ENCODE results near the gene COMMD6.
"Not testable (repeated sequence)": the region's sequence is repeated elsewhere in the genome, so short reads cannot be mapped to it uniquely, and the experiment has no call there.

Gene COMMD6

GRCh38 chr13:75537401-75538365, at the start of gene COMMD6:
Gene COMMD6, minus strand, starts transcription at chr13:75537841. Its CDS starts 36 bp downstream, at chr13:75537805.
- DNase-seq (ENCODE audit: low read depth in 2 of 2), result peak; percentile 45 to 54

DNA sequence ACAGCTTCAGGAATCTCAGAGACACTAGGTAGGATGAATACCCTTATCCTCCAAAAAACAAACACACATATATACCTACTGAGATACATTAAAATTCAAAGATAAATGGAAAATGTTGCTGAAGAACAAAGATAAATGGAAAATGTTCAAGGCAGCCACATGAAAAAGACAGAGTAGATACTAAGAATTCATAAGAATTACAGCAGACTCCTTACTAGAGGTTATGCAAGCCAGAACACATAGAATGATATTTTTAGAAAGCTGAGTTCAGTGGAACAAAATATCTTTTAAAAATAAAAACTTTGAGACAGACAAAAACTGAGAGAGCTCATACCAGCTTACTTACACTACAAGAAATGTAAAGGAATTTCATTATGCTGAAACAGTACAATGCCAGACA, 47.5 kb upstream of the COMMD6 start:
- DNase-seq (ENCODE audit: low read depth in 2 of 2), result no peak

DNA sequence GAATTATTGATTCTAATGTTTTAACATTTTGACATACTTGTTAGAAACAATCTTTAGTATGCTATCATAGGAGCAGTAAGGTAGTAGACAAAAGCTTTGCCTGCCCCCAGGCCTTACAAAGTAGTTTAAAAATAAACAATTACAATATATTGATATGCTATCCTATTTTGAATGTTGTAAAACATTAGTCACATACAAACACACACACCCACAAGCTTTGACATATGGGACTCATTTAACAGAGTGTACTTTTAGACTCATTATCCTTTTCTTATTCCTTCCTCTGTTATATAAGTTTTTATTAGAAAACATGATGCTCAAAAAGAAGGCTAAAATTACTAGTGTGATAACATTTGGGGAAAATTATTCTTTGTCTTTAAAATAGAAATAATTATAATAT, 45.5 kb upstream of the COMMD6 start:
- DNase-seq (ENCODE audit: low read depth in 2 of 2), result no peak

DNA sequence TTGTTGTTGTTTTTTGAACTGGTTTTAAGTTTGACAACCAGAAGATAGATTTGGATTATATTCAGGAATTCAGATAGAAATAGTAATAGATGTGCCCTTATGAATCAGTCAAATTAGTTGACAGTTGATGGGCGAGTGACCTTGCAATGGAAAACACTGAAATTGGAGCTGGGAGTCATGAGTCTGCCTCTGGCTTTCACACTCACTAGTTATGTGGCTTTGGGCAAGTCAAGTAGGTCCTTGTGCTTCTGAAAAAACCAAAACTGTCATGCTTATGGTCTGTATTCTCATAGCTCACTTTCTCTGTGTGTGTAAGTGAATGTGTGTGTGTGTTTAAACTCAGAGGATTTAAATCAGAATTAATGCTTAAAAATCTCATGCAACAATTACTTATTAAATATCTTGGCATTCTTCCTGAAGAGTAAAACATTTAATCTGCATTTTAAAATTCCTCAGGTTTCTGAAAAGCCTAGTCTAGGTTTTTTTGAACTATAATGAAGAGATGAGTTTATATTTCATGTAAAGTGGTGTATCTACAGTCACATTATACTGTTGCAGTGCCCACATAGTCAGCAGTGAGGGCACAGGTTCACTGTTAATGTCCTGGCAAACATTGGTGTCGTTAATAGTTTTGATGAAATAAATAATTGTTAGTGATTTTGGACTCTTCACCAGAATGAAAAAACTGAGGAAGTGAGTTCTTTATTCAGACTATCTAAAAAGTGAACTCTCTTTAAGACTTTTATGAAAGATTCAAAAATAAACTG, 44.4 kb upstream of the COMMD6 start:
- no peak for DNase-seq (ENCODE audit: low read depth in 2 of 2)

DNA sequence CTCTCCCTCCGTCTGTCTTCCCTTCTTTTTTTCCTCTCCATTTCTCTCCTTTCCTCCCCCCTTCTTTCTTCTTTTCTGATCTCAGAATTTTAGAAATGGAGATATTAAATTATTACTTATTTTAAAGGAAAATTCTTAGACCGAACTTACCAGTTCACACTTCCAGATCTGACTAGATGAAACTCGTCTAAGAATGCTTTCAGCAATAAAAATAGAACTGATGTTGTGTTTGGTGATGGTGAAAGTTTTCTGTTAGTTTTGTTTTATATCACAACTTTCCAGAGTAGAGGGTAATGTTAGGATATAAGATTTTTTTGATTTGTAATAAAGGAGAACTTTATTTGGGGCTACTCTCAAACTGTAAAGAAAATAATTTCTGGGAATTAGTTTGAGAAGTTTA, 41.9 kb upstream of the COMMD6 start:
- no peak for DNase-seq (ENCODE audit: low read depth in 2 of 2)

DNA sequence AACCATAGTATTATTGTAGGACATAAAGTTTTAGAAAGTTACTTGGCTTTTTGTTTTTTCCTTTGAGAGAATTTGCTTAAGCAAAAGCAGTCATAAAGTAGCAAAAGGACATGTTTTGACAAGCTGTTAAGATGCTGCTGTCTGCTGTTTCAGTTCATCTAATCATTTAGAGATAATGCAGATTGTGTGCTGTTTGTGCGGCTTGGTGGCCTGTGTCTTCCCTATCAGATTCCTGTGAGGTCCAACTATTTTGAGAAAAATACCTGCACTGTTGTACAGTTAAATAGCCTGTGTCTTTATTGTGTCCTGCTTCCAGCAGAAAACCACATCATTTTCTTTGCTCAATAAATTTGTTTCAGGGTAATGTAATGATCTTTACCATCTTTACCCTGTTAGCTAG, 31.9 kb upstream of the COMMD6 start:
- DNase-seq (ENCODE audit: low read depth in 2 of 2), result no peak

GRCh38 chr13:75566658-75567057, 29.0 kb upstream of the COMMD6 start:
- no peak for DNase-seq (ENCODE audit: low read depth in 2 of 2)

- no peak for DNase-seq (ENCODE audit: low read depth in 2 of 2)
These were observed 20.7 kb upstream of the COMMD6 start for GRCh38 chr13:75558145-75558840.

DNA sequence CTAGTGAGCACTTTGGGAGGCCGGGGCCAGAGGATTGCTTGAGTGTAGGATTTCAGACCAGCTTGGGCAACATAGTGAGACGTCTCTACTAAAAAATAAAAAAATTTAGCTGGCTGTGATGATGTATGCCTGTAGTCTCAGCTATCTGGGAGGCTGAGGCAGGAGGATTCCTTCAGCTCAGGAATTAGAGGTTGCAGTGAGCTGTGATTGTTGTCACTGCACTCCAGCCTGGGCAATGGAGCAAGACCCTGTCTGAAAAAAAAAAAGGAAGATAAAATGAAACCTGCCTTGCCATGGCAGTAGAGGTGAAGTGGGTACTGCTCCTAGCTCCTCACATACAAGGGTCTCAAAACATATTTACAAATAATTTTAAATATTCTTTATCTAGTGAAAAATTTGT, 19.3 kb upstream of the COMMD6 start:
- DNase-seq (ENCODE audit: low read depth in 2 of 2), result no peak

- no peak for DNase-seq (ENCODE audit: low read depth in 2 of 2)
These were observed 18.2 kb upstream of the COMMD6 start for GRCh38 chr13:75555836-75556235.

DNA sequence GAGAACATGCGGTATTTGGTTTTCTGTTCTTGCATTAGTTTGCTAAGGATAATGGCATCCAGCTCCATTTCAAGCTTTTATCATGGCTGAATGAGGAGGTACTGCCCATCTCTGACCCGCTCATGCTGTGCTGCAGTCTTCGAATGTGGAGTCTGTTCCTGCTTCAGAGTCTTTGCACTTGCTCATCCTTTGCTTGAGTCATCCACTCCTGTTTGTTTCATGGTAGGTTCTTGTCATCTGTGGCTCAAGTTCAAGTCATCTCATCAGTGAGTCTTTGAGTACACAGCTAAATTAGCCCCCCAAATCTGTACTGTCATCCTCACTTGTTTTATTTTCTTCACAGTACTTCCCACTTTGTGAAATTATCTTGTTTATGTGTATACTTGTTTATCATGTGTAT, 17.3 kb upstream of the COMMD6 start:
- DNase-seq (ENCODE audit: low read depth in 2 of 2), result no peak

GRCh38 chr13:75554464-75554863, 16.8 kb upstream of the COMMD6 start:
- no peak for DNase-seq (ENCODE audit: low read depth in 2 of 2)

DNA sequence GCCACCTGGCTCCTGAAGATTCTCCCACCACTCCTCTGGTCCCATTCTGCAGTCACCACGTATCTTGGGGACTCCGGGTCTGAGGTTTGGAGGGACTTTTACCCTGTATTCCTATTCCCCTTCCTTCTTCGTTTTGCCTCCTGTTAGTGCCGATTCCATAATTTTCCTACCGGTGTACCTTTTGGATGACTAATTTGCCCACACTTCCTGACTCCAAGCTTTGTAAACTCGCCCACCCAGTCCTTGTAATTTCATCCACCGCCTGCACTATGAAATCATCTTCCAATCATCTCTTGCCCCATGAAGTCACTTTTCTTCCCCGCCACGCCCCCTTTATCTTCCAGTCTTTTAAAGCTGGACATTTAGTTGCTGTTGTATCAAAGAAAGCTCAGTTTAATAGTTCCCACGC, 12.5 kb upstream of the COMMD6 start:
- peak in 1 of 2 donors; percentile 12 for DNase-seq (ENCODE audit: low read depth in 2 of 2)

GRCh38 chr13:75549262-75550158, 11.9 kb upstream of the COMMD6 start, which contains the start of gene UCHL3:
Gene UCHL3, plus strand, starts transcription at chr13:75549791. Its CDS starts 30 bp downstream, at chr13:75549821.
- DNase-seq (ENCODE audit: low read depth in 2 of 2), result peak; percentile 96 to 98

DNA sequence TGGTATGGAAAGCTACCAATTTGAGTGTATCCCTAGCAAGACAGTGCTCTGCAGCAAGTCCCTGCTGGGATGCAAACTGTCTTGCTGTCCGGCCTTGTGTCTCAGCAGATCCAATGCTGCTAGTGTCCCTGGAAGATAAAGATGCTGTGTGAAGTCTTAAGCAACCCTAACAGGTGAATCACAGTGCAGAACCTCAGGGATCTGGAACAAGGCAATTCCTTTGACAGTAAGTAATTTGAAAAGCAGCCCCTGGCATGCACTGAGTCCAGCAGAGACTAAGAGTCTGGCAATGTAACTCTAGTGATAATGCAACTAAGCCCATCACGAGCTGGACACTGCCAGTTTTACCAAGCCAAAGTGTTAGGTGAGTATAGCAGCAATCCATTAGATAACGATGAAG, 10.3 kb upstream of the COMMD6 start:
- DNase-seq (ENCODE audit: low read depth in 2 of 2), result no peak

DNA sequence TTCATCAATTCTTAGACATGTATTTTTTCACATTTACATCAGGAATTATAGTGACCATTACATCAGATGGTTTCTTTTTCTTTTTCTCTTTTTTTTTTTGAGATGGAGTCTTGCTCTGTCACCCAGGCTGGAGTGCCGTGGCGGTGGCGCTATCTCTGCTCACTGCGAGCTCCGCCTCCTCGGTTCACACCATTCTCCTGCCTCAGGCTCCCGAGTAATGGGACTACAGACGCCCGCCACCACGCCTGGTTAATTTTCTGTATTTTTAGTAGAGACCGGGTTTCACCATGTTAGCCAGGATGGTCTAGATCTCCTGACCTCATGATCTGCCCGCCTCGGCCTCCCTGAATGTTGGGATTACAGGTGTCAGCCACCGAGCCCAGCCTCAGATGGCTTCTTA, 7.7 kb upstream of the COMMD6 start:
- DNase-seq (ENCODE audit: low read depth in 2 of 2), result not testable (repeated sequence)

DNA sequence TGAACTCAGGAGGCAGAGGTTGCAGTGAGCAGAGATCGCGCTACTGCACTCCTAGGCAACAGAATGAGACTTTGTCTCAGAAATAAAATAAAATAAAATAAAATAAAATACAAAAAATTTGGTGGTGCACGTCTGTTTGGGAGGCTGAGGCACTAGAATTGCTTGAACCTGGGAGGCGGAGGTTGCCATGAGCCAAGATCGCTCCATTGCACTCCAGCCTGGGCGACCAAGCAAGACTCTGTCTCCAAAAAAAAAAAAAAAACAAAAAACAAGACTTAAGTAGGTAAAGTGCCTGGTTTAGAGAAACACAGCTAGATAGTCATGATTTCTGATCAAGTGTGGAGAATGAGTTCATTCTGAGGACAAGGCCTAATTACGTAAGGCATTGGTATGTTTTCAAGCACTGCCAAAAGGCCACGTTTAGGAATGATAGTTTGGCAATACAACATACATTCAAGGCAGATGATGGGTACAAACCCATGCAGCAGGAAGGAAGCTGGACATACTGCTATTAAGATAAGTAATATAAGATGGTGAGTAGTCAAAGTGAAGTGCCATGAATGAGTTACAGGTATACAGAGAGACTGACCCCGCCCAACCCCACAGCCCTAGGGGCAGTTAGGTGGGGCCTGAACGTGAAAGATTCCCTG, 7.2 kb upstream of the COMMD6 start:
- DNase-seq (ENCODE audit: low read depth in 2 of 2), result no peak

DNA sequence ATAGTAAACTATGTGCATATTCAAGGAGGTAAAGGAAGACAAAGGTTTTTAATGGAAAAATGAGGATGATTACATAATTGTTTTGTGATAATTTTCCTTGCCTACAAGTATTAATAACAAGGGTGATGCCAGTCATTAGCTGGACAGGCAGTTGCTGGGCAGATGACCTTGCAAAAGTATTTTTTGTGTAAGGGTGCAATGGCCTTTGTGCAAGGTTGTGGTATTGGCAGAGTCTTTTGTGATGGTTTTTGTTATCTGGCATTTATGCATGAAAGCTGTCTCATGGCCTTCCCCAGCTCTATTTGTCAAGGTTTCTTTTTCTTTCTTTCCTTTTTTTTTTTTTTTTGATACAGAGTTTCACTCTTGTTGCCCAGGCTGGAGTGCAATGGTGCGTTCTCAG, 4.3 kb upstream of the COMMD6 start:
- no peak for DNase-seq (ENCODE audit: low read depth in 2 of 2)

GRCh38 chr13:75541287-75541686, 3.6 kb upstream of the COMMD6 start:
- no peak for DNase-seq (ENCODE audit: low read depth in 2 of 2)

DNA sequence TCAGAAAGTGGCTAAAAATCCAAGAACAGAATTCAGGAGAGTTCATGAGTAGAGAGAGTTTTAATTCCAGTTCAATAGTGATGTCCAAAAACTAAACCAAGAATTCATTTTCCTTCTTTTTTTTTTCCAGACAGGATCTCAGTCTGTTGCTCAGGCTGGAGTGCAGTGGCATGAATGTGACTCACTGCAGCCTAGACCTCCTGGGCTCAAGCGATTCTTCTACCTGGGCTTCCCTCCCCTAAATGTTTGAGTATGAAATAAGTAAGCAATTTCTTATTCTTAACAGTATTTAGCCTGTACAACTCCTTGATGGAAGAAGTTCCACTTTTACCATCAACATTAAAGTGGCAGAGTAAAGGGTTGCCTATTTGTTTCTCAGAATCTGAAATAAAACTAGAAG, 3.8 kb downstream of the COMMD6 start:
- DNase-seq (ENCODE audit: low read depth in 2 of 2), result no peak

DNA sequence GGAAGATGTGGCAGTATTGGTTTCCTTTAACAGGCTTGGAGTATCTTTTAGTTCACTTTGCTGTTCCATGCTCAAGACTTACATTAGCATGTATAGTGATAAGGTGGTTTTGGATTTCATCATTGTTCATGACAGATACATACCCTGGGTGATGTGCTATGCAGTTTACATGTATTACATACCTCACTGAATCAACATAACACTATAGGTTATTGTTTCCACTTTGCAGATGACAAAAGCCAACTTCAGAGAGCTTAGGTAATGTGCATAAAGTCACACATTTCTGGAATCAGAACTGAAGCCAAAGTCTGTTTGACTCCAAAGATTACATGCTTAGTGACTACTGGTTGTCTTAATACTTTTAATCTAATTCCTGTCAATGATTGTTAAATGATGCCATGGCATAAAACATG, 7.1 kb downstream of the COMMD6 start:
- DNase-seq (ENCODE audit: low read depth in 2 of 2), result no peak

All from activated CD4-positive, alpha-beta T cell treated with anti-CD3 and anti-CD28 coated beads for 24 hours (primary cell).